Kidney epithelial cell (primary cell): Measurements from ENCODE around the gene SETD4. TPM values are rescaled to one million over a fixed set of nuclear protein-coding genes. Genes with fewer than 3 reads are reported as not detected.

Experiments used
- DNase-seq: peaks from one replicate; pipeline ENCODE4 v3.0.0-alpha.2; 2010; ENCODE audit warnings: low read depth
- H3K27me3 ChIP-seq: 2 replicates; pipeline ENCODE4 v1.6.0; 2011; ENCODE audit warnings: low read length; ENCODE audit not compliant: control insufficient read depth, insufficient read depth
- H3K36me3 ChIP-seq: 2 replicates; pipeline ENCODE4 v1.5.1; 2011; ENCODE audit warnings: low read length; ENCODE audit not compliant: control insufficient read depth, insufficient read depth
- H3K4me3 ChIP-seq: 2 replicates; pipeline ENCODE4 v1.5.1; 2011; ENCODE audit warnings: low read depth, mild to moderate bottlenecking, control low read depth, low read length
- total RNA-seq: library from RNA; depleted of rRNA; stranded (reverse); fragments of >200 nt; gene quantifications from 2 replicates; pipeline ENCODE4 v1.2.3, GENCODE V29; 2015
- TF ChIP-seq, protein P1 (sequence below): IDR thresholded peaks from 2 replicates; pipeline ENCODE4 v1.5.1; 2011; ENCODE audit warnings: mild to moderate bottlenecking, moderate library complexity, low read length, control low read depth, inconsistent platforms; ENCODE audit not compliant: insufficient read depth, poor library complexity, severe bottlenecking

SETD4 gene
- total RNA-seq, 1 donor from 2014 or later = 17.9 TPM

GRCh38 chr21:36010801-36011200 is 49.5 kb downstream of the SETD4 start:
- H3K4me3 ChIP-seq = no peak overlapping the region
- H3K36me3 ChIP-seq = no peaks in the 10 kb centered on the region
- DNase-seq = no peak
- peaks cover 2% of the 10 kb centered on the region for H3K27me3 ChIP-seq
- TF ChIP-seq, protein P1, sequence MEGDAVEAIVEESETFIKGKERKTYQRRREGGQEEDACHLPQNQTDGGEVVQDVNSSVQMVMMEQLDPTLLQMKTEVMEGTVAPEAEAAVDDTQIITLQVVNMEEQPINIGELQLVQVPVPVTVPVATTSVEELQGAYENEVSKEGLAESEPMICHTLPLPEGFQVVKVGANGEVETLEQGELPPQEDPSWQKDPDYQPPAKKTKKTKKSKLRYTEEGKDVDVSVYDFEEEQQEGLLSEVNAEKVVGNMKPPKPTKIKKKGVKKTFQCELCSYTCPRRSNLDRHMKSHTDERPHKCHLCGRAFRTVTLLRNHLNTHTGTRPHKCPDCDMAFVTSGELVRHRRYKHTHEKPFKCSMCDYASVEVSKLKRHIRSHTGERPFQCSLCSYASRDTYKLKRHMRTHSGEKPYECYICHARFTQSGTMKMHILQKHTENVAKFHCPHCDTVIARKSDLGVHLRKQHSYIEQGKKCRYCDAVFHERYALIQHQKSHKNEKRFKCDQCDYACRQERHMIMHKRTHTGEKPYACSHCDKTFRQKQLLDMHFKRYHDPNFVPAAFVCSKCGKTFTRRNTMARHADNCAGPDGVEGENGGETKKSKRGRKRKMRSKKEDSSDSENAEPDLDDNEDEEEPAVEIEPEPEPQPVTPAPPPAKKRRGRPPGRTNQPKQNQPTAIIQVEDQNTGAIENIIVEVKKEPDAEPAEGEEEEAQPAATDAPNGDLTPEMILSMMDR = no peak

GRCh38 chr21:36008505-36008904 is 51.8 kb downstream of the SETD4 start:
- no peaks in the 10 kb centered on the region for H3K36me3 ChIP-seq
- DNase-seq = no peak

GRCh38 chr21:36005879-36006400 is 54.4 kb downstream of the SETD4 start:
- no peaks in the 10 kb centered on the region for H3K36me3 ChIP-seq
- no peak overlapping the region for H3K4me3 ChIP-seq
- TF ChIP-seq, protein P1 = no peak
- DNase-seq = no peak
- H3K27me3 ChIP-seq = peaks cover 2% of the 10 kb centered on the region

More at GRCh38 chr21:36008505-36008904, 51.8 kb downstream of the SETD4 start:
- TF ChIP-seq, protein P1 = no peak
- H3K4me3 ChIP-seq = no peak overlapping the region
- peaks cover 2% of the 10 kb centered on the region for H3K27me3 ChIP-seq

GRCh38 chr21:36005018-36005417 is 55.3 kb downstream of the SETD4 start:
- no peak for DNase-seq
- TF ChIP-seq, protein P1 = no peak
- H3K36me3 ChIP-seq = no peaks in the 10 kb centered on the region
- H3K27me3 ChIP-seq = peaks cover 6% of the 10 kb centered on the region
- H3K4me3 ChIP-seq = no peak overlapping the region

DNA sequence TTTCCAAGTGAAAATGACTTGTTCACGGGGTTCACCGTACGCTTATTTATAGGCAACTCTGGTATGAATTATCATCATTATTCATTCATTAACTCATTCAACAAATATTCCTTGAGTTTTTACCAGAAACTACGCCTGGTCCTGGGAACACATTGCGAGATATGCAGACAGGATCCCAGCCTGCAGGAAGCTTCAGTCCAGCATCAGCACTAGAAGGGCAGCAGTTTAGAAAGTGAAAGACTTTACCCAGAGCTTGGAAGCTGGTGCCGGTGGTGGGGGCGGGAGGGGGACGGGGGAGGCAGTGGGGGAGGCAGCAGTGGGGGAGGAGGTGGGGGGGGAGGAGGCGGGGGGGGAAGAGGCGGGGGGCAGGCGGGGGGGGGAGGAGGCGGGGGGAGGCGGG is 55.9 kb downstream of the SETD4 start:
- H3K4me3 ChIP-seq = no peak overlapping the region
- peaks cover 6% of the 10 kb centered on the region for H3K27me3 ChIP-seq
- TF ChIP-seq, protein P1 = no peak
- H3K36me3 ChIP-seq = no peaks in the 10 kb centered on the region
- DNase-seq = no peak

GRCh38 chr21:36003776-36004175 is 56.5 kb downstream of the SETD4 start:
- peaks cover 6% of the 10 kb centered on the region for H3K27me3 ChIP-seq
- no peak overlapping the region for H3K4me3 ChIP-seq
- no peak for DNase-seq
- no peaks in the 10 kb centered on the region for H3K36me3 ChIP-seq
- TF ChIP-seq, protein P1 = no peak
